AG08396 (cell line): ENCODE data around the gene ANKH.

Source experiments
- DNase-seq: peaks from one replicate; pipeline ENCODE4 v3.0.0; 2012; ENCODE audit warnings: low spot score, mixed read lengths

ANKH gene

DNA sequence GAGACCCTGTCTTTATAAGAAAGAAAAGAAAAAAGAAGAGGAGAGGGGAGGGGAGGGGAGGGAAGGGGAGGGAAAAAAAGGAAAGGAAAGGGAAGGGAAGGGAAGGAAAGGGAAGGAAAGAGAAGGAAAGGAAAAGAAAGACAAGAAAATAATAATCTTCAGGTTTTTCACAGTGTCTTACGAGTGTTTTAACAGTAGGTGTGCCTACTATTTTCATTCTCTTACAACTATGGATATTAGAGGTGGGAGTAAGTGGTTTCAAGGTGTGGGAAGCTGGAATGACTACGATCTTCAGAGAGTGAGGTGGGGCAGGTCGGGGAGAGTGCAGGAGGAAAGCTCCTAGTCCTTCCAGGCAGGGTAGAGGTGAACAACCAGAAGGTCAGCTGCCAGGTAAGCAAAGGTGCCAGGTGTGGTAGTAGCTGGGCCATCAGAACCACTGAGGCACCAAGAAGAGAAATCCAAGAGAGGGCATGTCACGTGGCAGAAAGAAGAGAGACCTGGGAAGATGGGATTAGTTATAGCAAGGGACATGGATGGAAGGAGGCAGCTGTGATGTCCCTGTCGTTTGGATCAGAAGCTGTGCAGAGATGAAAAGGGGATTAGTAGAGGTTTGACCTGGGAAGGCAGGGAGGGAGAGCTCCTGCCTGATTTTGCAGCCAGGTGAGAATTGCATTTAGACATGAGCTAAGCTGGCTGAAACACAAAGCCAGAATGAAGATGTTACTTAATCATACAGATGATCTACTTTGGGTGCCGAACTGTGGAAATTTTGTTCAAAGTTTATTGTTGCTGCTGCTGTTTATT lies 111.6 kb downstream of the ANKH start:
- DNase-seq, result no peak

DNA sequence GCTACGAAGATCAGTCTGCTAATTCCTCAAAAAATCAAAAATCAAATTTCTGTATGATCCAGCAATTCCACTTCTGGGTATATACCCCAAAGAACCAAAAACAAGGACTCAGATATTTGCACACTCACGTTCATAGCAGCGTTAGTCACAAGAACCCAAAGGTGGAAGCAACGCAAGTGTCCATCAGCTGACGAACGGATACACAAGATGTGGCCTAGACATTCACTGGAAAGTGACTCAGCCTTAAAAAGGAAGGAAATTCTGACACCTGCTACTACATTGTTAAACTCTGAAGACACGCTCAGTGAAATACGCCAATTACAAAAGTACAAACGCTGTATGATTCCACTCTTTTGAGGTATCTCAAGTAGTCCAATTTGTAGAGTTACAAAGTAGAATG lies 113.7 kb downstream of the ANKH start:
- no peak for DNase-seq

DNA sequence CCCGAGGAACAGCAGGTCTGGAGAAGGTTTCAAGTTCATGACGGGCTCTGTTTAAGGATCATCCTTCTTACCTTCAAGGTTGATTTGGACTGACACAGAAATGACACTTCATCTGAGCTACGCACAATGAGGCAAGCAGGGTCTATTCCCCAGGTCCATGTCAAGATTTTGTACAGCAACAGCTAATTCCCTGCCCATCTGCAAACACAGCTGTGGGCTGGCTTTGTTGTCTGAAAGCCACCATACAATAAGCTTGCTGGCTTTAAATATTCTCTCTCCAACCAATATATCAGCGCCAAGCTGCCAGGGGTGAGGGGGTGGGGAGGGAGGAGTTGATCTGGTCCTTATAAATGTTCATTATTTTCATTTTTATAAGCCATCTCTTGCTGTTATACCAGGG lies 115.1 kb downstream of the ANKH start:
- no peak for DNase-seq

DNA sequence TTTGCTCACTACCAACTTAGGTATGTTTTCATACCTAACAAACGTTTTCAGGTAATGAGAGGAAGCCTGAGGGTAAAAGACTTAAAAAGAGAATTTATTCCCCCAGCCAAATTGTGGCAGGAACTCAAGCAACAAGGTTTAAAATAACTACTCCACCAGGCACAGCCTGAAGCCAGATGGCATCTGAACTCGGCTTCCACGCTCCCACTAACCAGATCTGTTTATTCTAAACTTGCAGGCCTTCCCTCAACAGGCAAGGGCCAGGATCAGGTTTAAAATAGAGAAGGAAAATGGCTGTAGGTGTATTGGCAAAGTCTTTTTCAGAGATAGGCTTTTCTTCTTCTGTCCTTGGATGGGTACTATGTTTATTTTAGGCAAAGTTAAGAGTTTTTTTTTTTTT lies 117.6 kb downstream of the ANKH start:
- peak; percentile 20 for DNase-seq

DNA sequence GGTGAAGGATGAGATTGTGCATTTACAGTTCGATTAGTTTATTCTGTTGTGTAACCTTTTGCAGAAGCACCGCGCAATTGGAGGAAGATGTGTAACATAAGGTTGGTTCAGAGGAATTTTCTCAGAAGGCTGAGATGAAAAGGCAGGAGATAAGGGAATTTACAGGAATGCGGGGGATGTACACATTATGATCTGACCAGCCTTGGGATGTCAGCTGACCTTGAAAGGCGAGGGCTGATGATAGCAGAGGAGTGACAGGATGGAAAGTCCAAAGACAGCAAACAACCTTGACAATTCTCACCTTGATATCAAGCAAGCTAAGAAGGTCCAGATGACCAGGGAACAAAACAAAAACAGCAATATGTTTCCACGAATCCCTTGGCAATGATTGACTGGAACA lies 118.3 kb downstream of the ANKH start:
- DNase-seq, result no peak

DNA sequence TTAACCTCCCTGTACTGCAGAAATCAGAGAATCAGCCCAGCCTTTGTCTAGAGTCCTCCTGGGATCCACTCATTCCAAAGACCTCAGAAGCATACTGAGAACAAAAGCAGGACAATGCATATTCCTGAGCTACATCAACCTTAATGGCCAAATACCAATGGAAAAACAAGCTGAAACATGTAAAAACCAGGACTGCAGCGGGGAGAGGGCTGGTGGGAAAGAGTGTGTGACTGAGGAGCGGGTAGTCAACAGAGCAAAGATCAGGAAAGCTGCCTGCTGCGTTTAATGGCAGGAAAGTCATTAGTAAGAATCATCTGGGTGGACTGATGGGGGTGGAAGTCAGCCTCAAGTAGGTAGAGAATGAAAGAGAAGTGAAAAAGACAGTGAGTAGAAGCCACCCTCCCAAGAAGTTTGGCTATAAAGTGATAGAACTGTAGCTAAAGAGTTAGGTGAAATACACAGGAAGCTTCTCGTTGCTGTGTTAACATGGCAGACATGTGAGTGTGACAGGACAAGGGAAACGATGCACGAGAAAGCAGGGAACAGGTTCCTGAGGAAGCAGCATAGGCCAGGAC lies 119.0 kb downstream of the ANKH start:
- no peak for DNase-seq

DNA sequence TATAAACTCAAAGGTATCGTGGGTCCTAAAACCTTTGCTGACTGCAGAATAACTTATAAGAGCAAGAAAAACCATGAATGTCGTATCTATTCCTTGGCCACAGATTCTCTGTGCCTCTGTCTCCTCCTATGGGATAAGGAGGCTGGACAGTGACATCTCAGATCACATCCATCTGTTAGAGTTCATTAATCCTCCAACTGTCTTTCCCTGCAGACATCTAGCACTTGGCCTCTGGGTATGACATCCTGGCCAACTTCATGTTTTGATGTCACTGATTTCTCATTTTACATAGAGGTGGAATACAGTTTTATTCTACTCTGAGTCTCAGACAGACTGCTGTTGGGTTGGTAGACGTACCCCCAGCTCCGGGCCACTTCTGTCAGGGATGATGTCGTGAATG lies 120.9 kb downstream of the ANKH start:
- DNase-seq, result no peak

DNA sequence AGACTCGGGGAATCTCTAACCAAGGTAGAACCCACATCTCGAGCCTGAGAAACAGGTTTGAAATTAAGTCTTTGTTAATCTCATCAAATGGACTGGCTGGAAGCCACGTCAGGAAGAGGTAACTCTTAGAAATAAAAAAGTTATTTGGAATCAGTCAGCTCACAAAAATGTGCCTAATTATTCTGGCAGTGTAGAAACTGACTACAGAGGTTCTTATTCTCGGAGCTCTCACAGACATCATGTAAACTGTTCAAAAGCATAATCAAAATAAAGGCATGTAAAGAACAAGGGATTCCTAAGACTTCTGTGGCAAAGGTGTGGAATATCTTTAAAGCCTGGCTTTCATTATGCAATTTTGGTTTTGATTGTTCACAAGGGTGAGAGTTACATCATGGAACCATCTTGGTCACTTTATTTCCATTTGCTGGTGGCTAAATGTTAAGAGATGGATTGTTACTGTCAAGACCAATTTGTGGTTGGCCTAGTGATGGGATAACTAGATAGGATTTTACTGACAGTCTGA lies 121.9 kb downstream of the ANKH start:
- no peak for DNase-seq

DNA sequence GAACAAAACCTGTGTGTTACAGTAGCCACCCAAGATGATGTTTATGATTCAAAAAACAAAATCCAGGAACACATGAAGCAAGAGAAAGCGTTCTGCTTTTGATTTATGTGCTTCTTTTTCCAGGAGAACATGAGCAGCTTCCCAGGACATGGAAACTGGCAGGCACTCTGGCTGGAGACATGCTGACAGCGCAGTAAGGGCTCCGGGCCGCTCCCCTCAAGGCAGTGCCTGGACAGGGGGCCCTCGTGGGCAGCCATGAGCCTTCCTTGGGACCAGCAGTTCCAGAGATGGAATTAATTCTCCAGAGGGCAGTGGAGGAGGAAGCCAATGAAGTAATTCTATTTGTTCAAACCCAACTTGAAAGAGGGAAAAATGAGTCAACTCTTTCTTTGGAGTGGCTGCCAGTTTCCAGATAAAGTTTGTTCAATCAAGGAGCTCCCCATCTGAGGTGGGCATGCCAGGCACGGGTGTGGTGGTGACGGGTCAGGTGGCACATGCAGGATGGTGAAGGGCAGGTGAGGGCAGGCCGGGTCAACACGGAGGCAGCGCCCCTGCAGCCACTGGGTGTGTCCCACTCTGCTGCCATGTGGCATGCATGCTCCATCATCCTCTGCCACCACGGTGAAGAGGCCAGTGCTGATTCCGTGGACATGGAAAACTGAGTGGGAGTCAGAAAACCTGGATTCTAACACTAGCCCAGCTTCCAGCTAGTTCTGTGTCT lies 123.2 kb downstream of the ANKH start:
- no peak for DNase-seq

DNA sequence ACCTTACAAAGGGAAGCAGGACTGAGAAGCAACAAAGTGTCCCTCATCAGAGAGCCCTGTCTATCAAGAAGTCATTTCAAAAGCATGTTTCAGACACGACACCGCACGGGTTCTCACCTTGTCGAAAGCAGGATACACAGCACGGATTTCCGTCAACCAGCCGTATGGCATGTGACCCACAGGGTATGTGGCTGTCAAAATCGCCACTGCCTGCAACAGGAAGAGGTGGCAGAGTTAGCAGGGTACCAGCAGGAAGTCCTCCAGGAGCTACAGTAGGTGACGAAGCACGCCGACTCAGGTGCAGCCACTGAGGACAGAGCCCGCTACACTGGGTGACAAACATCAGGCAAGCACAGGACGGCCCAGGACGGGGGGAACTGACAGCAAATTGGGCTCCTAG lies 125.8 kb downstream of the ANKH start:
- DNase-seq, result no peak

DNA sequence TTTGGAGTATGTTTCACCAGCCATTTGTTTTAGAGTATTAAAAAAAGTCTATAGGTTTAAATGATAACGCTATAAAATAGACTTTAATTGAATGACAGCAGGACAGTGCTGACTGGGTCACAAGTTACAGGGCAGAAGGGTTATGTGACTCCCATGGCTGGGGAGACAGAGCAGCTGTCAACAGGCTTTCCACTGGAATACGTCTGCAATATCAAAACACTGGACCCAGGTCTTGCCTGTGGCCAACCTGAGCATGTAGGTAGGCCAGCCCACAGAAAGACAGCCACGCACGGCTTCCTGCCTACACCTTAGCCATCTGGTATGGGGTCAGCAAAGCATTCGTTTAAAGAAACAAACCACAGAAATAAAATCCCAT lies 126.4 kb downstream of the ANKH start:
- no peak for DNase-seq

DNA sequence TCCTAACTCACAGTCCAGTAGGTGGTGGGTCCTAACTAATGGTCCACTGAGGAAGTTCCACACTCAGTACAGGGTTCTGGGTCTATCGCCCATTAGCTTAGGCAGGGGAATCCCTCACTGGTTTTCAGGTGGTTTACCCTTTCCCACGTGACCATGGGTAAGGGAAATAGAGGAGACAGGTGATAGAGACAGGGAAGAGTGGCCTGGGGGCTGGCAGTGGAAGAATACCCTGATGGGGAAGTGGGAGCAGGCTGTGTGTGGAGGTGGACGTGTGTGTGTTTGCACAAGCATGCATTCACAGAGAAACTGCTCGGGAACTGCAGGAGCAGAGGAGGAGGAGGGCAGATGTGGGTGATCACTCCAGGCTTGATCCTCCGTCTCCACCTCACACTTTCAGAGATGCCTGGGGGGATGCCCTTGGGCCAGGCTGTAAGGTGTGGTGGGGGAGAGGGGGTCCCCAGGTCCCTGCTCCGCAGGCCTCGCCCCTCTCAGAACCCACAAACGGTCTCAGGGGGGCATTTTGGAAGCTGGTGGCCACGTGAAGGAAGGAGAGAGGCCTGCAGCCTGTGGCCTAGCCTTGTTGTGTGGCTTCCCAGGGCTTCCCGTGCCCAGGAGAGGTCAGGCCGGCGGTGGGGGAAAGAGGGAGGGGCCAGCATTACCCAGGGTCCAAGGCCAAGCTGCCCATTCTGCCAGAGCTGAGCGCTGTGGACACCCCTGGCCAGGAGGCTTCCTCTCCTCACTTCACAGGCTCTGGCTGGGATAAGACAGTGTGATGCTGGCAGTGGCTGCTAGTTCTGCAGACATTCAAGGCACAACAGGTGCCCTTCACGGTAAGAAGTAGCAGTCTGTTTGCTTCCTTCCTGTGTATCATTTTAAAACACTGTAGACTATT lies 127.0 kb downstream of the ANKH start:
- no peak for DNase-seq

DNA sequence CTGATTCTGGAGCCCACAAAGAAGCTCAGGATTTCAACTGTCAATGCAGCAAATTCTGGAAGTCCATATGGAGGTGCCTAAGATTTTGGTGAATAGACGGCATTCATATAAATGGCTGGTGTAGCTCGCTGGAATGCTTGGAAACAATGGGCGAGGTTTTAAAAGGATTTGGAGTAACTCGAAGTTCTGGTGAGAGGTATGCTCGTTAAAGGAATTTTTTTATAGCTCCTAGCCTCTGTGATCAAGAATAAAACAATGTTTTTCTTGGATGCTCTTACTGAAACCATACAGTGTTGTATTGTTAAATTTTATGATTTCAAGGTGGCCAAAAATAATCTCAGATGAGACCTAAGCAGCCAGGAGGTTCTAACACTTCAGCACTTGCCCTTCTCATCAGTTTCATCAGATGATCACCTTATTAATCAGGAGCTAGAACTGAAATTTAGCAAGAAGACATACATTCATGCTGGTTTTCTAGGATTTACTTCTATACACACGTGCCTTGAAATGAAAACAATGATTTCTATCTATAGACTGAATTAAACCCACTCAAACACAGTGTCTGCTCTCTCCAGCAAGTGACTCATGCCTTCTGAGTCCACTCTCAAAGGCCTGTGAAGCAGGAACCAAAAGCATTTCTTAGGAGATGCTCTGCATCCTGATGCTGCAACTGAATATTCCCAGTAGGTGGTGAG lies 127.8 kb downstream of the ANKH start:
- peak; percentile 45 for DNase-seq

DNA sequence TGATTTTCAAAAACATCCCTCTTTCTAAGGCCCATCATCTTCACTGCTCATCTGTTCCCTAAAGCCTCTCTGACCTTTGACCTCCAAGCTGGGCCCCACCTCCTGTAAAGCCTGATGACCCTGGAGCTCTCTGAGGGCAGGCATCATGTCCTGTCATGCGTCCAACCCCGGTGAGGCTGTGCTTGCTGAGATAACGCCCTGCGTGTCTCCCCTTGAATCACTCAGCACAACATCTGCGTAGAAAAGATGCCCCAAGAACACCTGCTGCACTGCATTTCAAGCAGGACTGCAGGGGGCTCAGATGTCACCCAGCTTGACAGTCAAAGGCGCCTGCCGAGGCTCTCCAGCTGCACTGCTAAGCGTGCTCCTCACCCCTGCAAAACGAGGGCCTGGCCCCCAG lies 129.1 kb downstream of the ANKH start:
- no peak for DNase-seq

DNA sequence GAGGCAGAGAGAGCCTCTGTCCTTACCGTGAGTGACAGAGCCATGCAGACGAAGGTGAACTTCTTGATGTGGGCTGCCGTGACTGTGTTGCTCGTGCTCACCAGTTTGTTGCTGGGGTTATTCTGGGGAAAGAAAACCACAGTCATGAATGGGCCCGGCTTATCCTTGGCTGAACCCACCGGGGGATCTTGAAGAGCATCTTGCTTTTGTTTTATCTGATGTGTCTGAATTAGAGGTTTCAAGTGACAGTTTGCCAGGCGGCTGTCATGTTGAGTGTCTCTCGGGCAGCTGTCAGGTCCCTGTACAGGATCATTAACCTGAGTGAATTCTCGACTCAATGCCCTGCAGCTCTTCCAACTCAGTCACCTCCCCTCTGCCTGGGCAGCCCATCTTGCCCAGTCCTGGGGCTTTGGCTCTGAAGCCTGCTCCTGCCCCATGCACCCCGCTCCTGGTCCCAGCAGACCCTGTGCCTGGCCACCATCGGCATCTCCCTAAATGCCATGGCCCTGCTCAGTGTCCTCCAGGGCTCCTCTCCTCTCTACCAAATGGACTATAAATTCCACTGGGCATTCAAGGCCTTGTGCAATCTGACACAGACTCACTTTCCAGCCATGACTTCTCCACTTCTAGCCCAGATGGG lies 129.7 kb downstream of the ANKH start:
- DNase-seq, result no peak

DNA sequence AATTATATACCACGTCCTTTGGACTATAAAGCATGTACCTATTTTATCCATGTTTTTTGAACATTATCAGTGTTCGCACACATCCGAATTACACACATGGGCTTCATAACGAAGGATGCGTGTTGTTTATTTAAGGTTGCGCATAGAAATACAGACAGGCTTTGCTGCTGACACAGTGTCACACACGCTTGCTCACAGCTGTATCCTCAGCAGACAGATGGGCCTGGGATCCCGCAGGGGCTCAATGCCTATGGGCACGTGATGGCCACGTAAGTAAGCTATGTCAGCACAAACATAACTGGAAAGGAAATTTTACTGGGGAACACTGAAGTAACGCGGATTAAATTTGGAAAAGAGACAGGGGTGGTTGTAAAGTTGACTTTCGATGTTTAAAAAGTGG lies 130.4 kb downstream of the ANKH start:
- DNase-seq, result no peak

DNA sequence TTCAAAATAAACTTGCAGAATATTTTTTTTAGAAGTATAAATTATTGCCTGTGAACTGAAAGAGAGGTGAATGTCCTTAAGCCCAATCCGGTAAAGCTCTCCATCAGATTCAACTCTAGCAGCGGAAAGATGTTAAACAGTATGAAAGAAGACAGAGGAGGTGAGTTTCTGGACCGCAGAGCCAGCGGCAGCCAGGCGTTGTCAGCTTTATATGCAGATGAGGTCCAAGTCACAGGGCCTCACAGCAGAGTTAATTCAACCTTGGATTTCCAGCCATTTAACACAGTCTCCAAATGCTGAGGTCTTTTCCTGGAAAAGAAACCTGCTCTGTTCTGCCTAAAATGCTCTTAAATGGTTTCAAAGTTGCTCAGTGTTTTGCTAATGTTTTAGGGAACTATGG lies 131.6 kb downstream of the ANKH start:
- no peak for DNase-seq

DNA sequence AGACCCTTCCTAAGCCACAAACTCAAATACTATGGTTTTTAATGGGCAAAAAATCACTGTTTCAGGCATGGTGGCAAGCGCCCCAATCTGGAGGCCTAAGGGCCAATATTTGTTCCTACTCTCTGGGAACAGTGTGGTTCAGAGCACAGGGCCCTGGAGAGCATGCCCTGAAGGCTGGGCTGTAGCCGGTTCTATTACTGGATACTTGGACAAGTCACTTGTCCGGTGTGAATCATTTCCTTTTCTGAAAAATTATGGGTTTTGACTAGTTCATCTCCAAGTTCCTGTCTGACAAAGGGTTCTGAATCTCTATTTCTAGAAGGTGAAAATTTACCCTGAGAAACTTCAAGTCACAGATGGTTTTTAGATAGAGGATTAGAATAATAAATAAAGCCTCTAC lies 132.0 kb downstream of the ANKH start:
- DNase-seq, result peak; percentile 46

DNA sequence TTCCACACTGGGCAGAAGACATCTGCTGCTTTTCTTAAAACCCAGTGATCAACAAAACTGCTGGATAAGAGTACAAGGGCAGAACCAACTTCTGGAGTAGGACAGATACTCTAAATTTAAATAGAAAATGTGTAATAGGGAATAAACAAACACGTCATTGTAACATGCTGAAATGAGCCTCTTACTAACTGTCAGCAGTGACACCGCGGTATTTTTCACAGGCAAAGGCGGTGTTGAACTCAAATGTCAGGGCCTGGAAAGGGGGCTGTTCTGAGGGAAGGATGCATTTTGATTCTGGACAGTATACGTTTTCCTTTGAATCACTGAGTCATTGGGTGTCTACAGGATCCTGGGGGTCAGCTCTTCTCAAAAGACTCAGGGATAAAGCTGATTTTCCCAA lies 133.5 kb downstream of the ANKH start:
- no peak for DNase-seq

DNA sequence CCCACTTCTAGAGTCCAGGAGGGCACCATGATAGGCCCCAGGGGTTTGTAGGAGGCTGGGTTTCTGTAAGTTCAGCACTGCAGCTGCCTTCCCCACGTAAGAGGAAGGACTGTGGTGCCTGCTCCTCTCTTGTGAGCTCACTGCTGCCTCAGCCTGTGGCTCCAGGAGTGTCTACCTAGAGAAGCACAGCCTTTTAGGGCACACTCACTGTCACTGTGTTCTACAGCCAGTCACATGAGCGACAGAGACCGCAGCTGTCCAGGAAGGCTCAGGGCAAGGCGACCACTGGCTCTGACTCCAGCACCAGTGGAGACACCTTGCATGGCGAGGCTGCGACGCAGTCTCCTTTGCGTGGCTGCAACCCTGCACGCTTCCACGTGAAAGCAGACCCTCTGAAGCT lies 134.3 kb downstream of the ANKH start:
- no peak for DNase-seq

DNA sequence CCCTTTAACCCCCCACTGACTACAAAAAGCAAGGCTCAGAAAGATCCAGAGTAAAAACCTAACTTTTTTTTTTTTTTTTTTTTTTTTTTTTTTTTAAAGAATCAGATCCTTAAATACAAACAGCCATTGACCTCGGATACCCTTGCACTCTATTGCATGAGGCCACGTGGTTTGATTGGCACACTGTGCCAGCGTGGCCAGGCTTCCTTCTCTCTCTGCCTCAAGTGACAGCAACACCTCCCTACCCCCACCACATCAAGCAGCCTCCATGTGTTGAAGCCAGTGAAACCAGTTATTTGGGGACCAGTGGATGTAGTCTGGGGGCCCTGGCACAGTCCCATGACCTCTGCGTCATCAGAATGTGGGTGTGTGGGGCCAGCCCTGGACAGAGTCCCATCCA lies 135.6 kb downstream of the ANKH start:
- DNase-seq, result no peak
